H9 (cell line): ENCODE measurements around the gene HS2ST1. TPM values are rescaled to one million over a fixed set of nuclear protein-coding genes. Genes with fewer than 3 reads are reported as not detected.
"Not testable (repeated sequence)": the region's sequence is repeated elsewhere in the genome, so short reads cannot be mapped to it uniquely, and the experiment has no call there.

Source experiments
- DNase-seq: peaks from one replicate; pipeline ENCODE4 v3.0.0-alpha.2; 2017
- H2AFZ ChIP-seq: one replicate; pipeline ENCODE4 v1.6.1; 2013; ENCODE audit warnings: mild to moderate bottlenecking, low read length, control low read depth, moderate library complexity
- H2AK5ac ChIP-seq: 2 replicates; pipeline ENCODE4 v1.6.1; 2013; ENCODE audit warnings: low read length, control low read depth, mixed read lengths; ENCODE audit not compliant: insufficient read length
- H2BK120ac ChIP-seq: one replicate; pipeline ENCODE4 v1.6.1; 2013; ENCODE audit warnings: low read depth, mild to moderate bottlenecking, low read length, control low read depth, inconsistent platforms; ENCODE audit not compliant: poor library complexity, severe bottlenecking
- H2BK12ac ChIP-seq: 2 replicates; pipeline ENCODE4 v1.6.1; 2013; ENCODE audit warnings: low read length, control low read depth, mixed read lengths, low read depth; ENCODE audit not compliant: insufficient read length
- H2BK15ac ChIP-seq: 2 replicates; pipeline ENCODE4 v1.6.1; 2013; ENCODE audit warnings: low read depth, low read length, control low read depth
- H2BK20ac ChIP-seq: one replicate; pipeline ENCODE4 v1.6.1; 2013; ENCODE audit warnings: low read depth, mild to moderate bottlenecking, low read length, control low read depth, inconsistent platforms; ENCODE audit not compliant: poor library complexity, severe bottlenecking
- H2BK5ac ChIP-seq: 2 replicates; pipeline ENCODE4 v1.6.1; 2013; ENCODE audit warnings: low read length, control low read depth, mixed read lengths; ENCODE audit not compliant: insufficient read length
- H3K14ac ChIP-seq: 2 replicates; pipeline ENCODE4 v1.6.1; 2013; ENCODE audit warnings: low read length, control low read depth; ENCODE audit not compliant: insufficient read depth
- H3K18ac ChIP-seq: 2 replicates; pipeline ENCODE4 v1.6.1; 2013; ENCODE audit warnings: low read depth, mild to moderate bottlenecking, mixed read lengths, low read length, control low read depth; ENCODE audit not compliant: insufficient read length
- H3K23ac ChIP-seq: 2 replicates; pipeline ENCODE4 v1.6.1; 2013; ENCODE audit warnings: low read length, control low read depth, mixed read lengths, low read depth; ENCODE audit not compliant: insufficient read length
- H3K23me2 ChIP-seq: 2 replicates; pipeline ENCODE4 v1.6.1; 2013; ENCODE audit warnings: low read depth, mild to moderate bottlenecking, mixed read lengths, low read length, control low read depth; ENCODE audit not compliant: insufficient read length, poor library complexity, severe bottlenecking
- H3K27ac ChIP-seq: 2 replicates; pipeline ENCODE4 v1.5.1; 2013; ENCODE audit warnings: low read length, control low read depth, mixed read lengths, low read depth; ENCODE audit not compliant: insufficient read length
- H3K27me3 ChIP-seq: 2 replicates; pipeline ENCODE4 v1.6.1; 2013; ENCODE audit warnings: low read length, control low read depth, inconsistent platforms; ENCODE audit not compliant: insufficient read depth
- H3K4ac ChIP-seq: 2 replicates; pipeline ENCODE4 v1.6.1; 2013; ENCODE audit warnings: low read depth, mild to moderate bottlenecking, control low read depth, inconsistent platforms, low read length, moderate library complexity
- H3K4me1 ChIP-seq: 2 replicates; pipeline ENCODE4 v1.6.1; 2013; ENCODE audit warnings: low read length, control low read depth, inconsistent platforms; ENCODE audit not compliant: insufficient read depth
- H3K4me2 ChIP-seq: 2 replicates; pipeline ENCODE4 v1.6.1; 2013; ENCODE audit warnings: low read length, control low read depth, mixed read lengths; ENCODE audit not compliant: insufficient read length, insufficient read depth
- H3K56ac ChIP-seq: 2 replicates; pipeline ENCODE4 v1.6.1; 2013; ENCODE audit warnings: low read depth, mild to moderate bottlenecking, mixed read lengths, low read length, control low read depth; ENCODE audit not compliant: insufficient read length
- H3K79me1 ChIP-seq: 2 replicates; pipeline ENCODE4 v1.6.1; 2013; ENCODE audit warnings: low read depth, mild to moderate bottlenecking, moderate library complexity, low read length, control low read depth, inconsistent platforms; ENCODE audit not compliant: insufficient read depth, poor library complexity, severe bottlenecking
- H3K79me2 ChIP-seq: 2 replicates; pipeline ENCODE4 v1.6.1; 2013; ENCODE audit warnings: low read length, control low read depth, inconsistent platforms; ENCODE audit not compliant: insufficient read depth
- H3K9ac ChIP-seq: 2 replicates; pipeline ENCODE4 v1.6.1; 2013; ENCODE audit warnings: low read length, control low read depth, mixed read lengths; ENCODE audit not compliant: insufficient read length; ENCODE audit errors: extremely low read depth
- H3K9me3 ChIP-seq: one replicate; pipeline ENCODE4 v1.6.1; 2013; ENCODE audit warnings: low read depth, low read length, inconsistent platforms; ENCODE audit not compliant: control insufficient read depth
- H3T11ph ChIP-seq: one replicate; pipeline ENCODE4 v1.6.1; 2013; ENCODE audit warnings: mild to moderate bottlenecking, low read length, control low read depth, inconsistent platforms
- H4K20me1 ChIP-seq: one replicate; pipeline ENCODE4 v1.6.1; 2013; ENCODE audit not compliant: control insufficient read depth, insufficient read length, insufficient read depth
- H4K5ac ChIP-seq: 2 replicates; pipeline ENCODE4 v1.6.1; 2013; ENCODE audit warnings: low read depth, mild to moderate bottlenecking, mixed read lengths, low read length, control low read depth; ENCODE audit not compliant: insufficient read length
- H4K8ac ChIP-seq: replicated peaks from 2 replicates; pipeline ENCODE4 v1.6.1; 2013; ENCODE audit warnings: low read length, control low read depth, mixed read lengths, low read depth; ENCODE audit not compliant: insufficient read length
- H4K91ac ChIP-seq: 2 replicates; pipeline ENCODE4 v1.6.1; 2013; ENCODE audit warnings: low read depth, mild to moderate bottlenecking, moderate library complexity, mixed read lengths, low read length, control low read depth; ENCODE audit not compliant: insufficient read length
- H3K27ac Mint-ChIP-seq, 3 experiments: 2 replicates in 2 of 3; 3 replicates in 1 of 3; pipeline ENCODE4 v1.8.0; 2020 to 2021; ENCODE audit warnings: mixed read lengths in 3 of 3, mild to moderate bottlenecking in 1 of 3, moderate library complexity in 1 of 3
- H3K27me3 Mint-ChIP-seq: 2 replicates; pipeline ENCODE4 v1.8.0; 2021; ENCODE audit warnings: low read depth, mild to moderate bottlenecking, moderate library complexity, mixed read lengths
- H3K36me3 Mint-ChIP-seq, 3 experiments: 2 replicates in 2 of 3; 3 replicates in 1 of 3; pipeline ENCODE4 v1.8.0; 2020 to 2021; ENCODE audit warnings: low read depth in 3 of 3, mixed read lengths in 3 of 3; ENCODE audit not compliant: insufficient read depth in 1 of 3
- H3K4me1 Mint-ChIP-seq, 2 experiments: 2 replicates each; pipeline ENCODE4 v1.8.0; 2020; ENCODE audit warnings: mixed read lengths in 2 of 2
- H3K4me3 Mint-ChIP-seq, 2 experiments: 2 replicates in 1 of 2; 3 replicates in 1 of 2; pipeline ENCODE4 v1.8.0; 2020 to 2021; ENCODE audit warnings: mild to moderate bottlenecking in 2 of 2, mixed read lengths in 2 of 2, moderate library complexity in 1 of 2
- H3K9me3 Mint-ChIP-seq, 2 experiments: 2 replicates in 1 of 2; 3 replicates in 1 of 2; pipeline ENCODE4 v1.8.0; 2020; ENCODE audit warnings: mild to moderate bottlenecking in 2 of 2, mixed read lengths in 2 of 2, moderate library complexity in 1 of 2
- CTCF ChIP-seq: fragments of 200-600 bp; sonication (generic); conservative IDR thresholded peaks from 3 replicates; pipeline ENCODE4 v1.8.0; 2021; ENCODE audit warnings: antibody characterized with exemption, mild to moderate bottlenecking
- WGBS: extraction: QIAGEN DNeasy Blood & Tissue Kit; methylation state at CpG from one replicate; pipeline ENCODE4 v1.1.7; 2013; ENCODE audit warnings: missing lambda C conversion rate, low lambda C conversion rate, mixed read lengths; ENCODE audit not compliant: insufficient read length; ENCODE audit errors: extremely low coverage; 5-methylcytosine and 5-hydroxymethylcytosine counted together
- total RNA-seq: library from RNA; stranded (reverse); gene quantifications from 2 replicates; pipeline ENCODE4 v1.2.1, GENCODE V29; 2021

HS2ST1 gene
- total RNA-seq, 1 experiment from 2014 or later: 20.1 TPM

- Histone ChIP-seq H3K9ac (no peak overlapping the region), H3K79me1 (no peaks in the 10 kb centered on the region), H4K5ac (no peak overlapping the region), H2BK5ac (no peak overlapping the region), H3K27me3 (no peaks in the 10 kb centered on the region), H3K27ac (no peak overlapping the region), H3K4me2 (no peak overlapping the region), H3K56ac (no peak overlapping the region), H3T11ph (no peak overlapping the region), H2BK15ac (no peak overlapping the region), H2BK120ac (no peak overlapping the region), H3K14ac (no peak overlapping the region), H2AFZ (no peak overlapping the region), H3K23me2 (no peaks in the 10 kb centered on the region), H3K79me2 (peaks cover 2% of the 10 kb centered on the region; the same call in 1 of the 2 replicates), H2AK5ac (no peak overlapping the region), H3K4me1 (no peaks in the 10 kb centered on the region), H3K18ac (no peak overlapping the region), H4K91ac (no peak overlapping the region), H3K4ac (no peak overlapping the region), H3K23ac (no peak overlapping the region), H4K8ac (no peak overlapping the region), H3K9me3 (no peaks in the 10 kb centered on the region), H2BK20ac (no peak overlapping the region), H4K20me1 (no peaks in the 10 kb centered on the region), H2BK12ac (no peak overlapping the region)
- Mint-ChIP-seq H3K27ac (peak overlapping the region in 1 of 3 experiments; percentile 73; a peak in 2 of 7 replicates), H3K4me1 (no peaks in the 10 kb centered on the region), H3K4me3 (no peak overlapping the region), H3K27me3 (no peaks in the 10 kb centered on the region), H3K36me3 (peaks cover 10 to 30% (median 13%) of the 10 kb centered on the region in 3 experiments), H3K9me3 (peaks cover 11 to 17% of the 10 kb centered on the region in 2 experiments; a peak in 4 of 5 replicates)
- no CpG with 5 or more reads among the region's 1 CpG for WGBS
- no peak for TF ChIP-seq CTCF
- DNase-seq: no peak
Measured at GRCh38 chr1:87064986-87065385, 150.6 kb downstream of the HS2ST1 start.

GRCh38 chr1:87066708-87067107 lies 152.3 kb downstream of the HS2ST1 start:
- not testable (repeated sequence) for H3K4me1 Mint-ChIP-seq, H2BK12ac ChIP-seq
- H3K36me3 Mint-ChIP-seq: peaks cover 10 to 30% (median 13%) of the 10 kb centered on the region in 3 experiments

More at GRCh38 chr1:87066708-87067107, 152.3 kb downstream of the HS2ST1 start:
- WGBS: no CpG with 5 or more reads among the region's 1 CpG
- H2BK15ac ChIP-seq, DNase-seq, H3K27ac ChIP-seq, H3K23ac ChIP-seq, H3K14ac ChIP-seq, H3K18ac ChIP-seq, H4K5ac ChIP-seq, H4K91ac ChIP-seq, H3K56ac ChIP-seq, H4K20me1 ChIP-seq, H3K79me1 ChIP-seq, H3K27me3 ChIP-seq, H3K4me3 Mint-ChIP-seq, H3K4me1 ChIP-seq, H3K9me3 ChIP-seq, H3T11ph ChIP-seq, H4K8ac ChIP-seq, H2BK120ac ChIP-seq, H2AFZ ChIP-seq, H3K27me3 Mint-ChIP-seq, H2BK5ac ChIP-seq, H3K27ac Mint-ChIP-seq, H2AK5ac ChIP-seq, H2BK20ac ChIP-seq, H3K23me2 ChIP-seq, H3K9ac ChIP-seq, H3K4ac ChIP-seq, H3K79me2 ChIP-seq, H3K4me2 ChIP-seq: not testable (repeated sequence)
- H3K9me3 Mint-ChIP-seq: peaks cover 11 to 17% of the 10 kb centered on the region in 2 experiments; a peak in 4 of 5 replicates
